OCI-LY3 (cell line): ENCODE measurements around the gene TECTA.

ENCODE experiments used
- H2AFZ ChIP-seq: fragments of 200-600, 300-600 bp; shearing (Covaris generic); 2 replicates; pipeline ENCODE4 v1.6.0; 2014; ENCODE audit warnings: antibody characterized with exemption, low read depth, low read length
- H3K27ac ChIP-seq: fragments of 200-600, 300-600 bp; sonication (generic); 2 replicates; pipeline ENCODE4 v1.5.1; 2014; ENCODE audit warnings: mild to moderate bottlenecking, low read length, moderate library complexity, mixed read lengths
- H3K27me3 ChIP-seq: fragments of 200-600, 300-600 bp; sonication (generic); 2 replicates; pipeline ENCODE4 v1.6.1; 2014; ENCODE audit warnings: low read depth, low read length, mixed read lengths
- H3K36me3 ChIP-seq: fragments of 200-600, 300-600 bp; sonication (generic); replicated peaks from 2 replicates; pipeline ENCODE3; 2014; ENCODE audit warnings: low read depth, low read length, mixed read lengths
- H3K4me1 ChIP-seq: fragments of 300-600, 200-600 bp; sonication (generic); 2 replicates; pipeline ENCODE4 v1.6.1; 2014; ENCODE audit warnings: low read length, mixed read lengths
- H3K4me2 ChIP-seq: fragments of 200-600, 300-600 bp; sonication (generic); 2 replicates; pipeline ENCODE4 v1.6.1; 2014; ENCODE audit warnings: low read length, mixed read lengths
- H3K4me3 ChIP-seq: fragments of 300-600, 200-600 bp; sonication (generic); 2 replicates; pipeline ENCODE4 v1.5.1; 2014; ENCODE audit warnings: antibody characterized with exemption, mild to moderate bottlenecking, low read length, moderate library complexity
- H3K79me2 ChIP-seq: fragments of 300-600, 200-600 bp; shearing (Covaris generic); 2 replicates; pipeline ENCODE4 v1.6.1; 2014; ENCODE audit warnings: mild to moderate bottlenecking, low read length, mixed read lengths
- H3K9ac ChIP-seq: fragments of 300-600, 200-600 bp; shearing (Covaris generic); 2 replicates; pipeline ENCODE4 v1.6.0; 2014; ENCODE audit warnings: mild to moderate bottlenecking, low read length, moderate library complexity
- H3K9me3 ChIP-seq: fragments of 200-600, 300-600 bp; shearing (Covaris generic); 2 replicates; pipeline ENCODE4 v1.6.1; 2014; ENCODE audit warnings: low read length, mixed read lengths; ENCODE audit not compliant: insufficient read depth
- H4K20me1 ChIP-seq: fragments of 200-600, 300-600 bp; sonication (generic); 2 replicates; pipeline ENCODE4 v1.6.1; 2016; ENCODE audit warnings: low read length, mixed read lengths; ENCODE audit not compliant: insufficient read depth
- EZH2phosphoT487 ChIP-seq: fragments of 200-600 bp; shearing (Covaris generic); IDR thresholded peaks from 2 replicates; pipeline ENCODE4 v1.6.1; 2018; ENCODE audit warnings: antibody characterized with exemption, mixed run types, low read depth
- TF ChIP-seq, protein P1 (sequence below): fragments of 200-600, 300-600 bp; sonication (generic); IDR thresholded peaks from 2 replicates; pipeline ENCODE4 v1.5.1; 2014; ENCODE audit warnings: antibody characterized with exemption, low read length, low read depth

The TECTA gene

DNA sequence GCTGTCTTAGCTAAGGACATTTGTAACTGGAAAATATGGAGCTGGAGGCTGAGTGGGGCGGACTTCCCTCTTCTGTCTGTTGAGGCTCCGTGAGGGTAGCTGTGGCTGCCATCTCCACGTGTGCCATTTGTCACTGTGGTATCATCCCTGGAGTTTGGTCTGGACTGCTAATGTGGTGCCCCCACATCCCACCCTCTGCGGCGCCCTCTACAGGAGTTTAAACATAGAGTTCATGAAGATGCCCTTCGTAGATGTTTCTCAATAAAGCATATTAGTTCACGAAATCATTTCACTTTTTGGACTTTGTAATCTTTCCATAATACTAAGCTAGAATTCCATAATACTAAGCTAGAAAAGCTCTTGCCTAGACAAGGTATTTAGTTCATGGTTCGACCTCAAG is 52.4 kb downstream of the TECTA start:
- H3K27me3 ChIP-seq: no peaks in the 10 kb centered on the region
- no peak overlapping the region for H3K4me3 ChIP-seq
- H3K36me3 ChIP-seq: no peaks in the 10 kb centered on the region
- H3K79me2 ChIP-seq: no peaks in the 10 kb centered on the region
- H3K4me2 ChIP-seq: no peak overlapping the region
- TF ChIP-seq EZH2phosphoT487: no peak
- TF ChIP-seq, protein P1, sequence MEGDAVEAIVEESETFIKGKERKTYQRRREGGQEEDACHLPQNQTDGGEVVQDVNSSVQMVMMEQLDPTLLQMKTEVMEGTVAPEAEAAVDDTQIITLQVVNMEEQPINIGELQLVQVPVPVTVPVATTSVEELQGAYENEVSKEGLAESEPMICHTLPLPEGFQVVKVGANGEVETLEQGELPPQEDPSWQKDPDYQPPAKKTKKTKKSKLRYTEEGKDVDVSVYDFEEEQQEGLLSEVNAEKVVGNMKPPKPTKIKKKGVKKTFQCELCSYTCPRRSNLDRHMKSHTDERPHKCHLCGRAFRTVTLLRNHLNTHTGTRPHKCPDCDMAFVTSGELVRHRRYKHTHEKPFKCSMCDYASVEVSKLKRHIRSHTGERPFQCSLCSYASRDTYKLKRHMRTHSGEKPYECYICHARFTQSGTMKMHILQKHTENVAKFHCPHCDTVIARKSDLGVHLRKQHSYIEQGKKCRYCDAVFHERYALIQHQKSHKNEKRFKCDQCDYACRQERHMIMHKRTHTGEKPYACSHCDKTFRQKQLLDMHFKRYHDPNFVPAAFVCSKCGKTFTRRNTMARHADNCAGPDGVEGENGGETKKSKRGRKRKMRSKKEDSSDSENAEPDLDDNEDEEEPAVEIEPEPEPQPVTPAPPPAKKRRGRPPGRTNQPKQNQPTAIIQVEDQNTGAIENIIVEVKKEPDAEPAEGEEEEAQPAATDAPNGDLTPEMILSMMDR: peak; percentile 20
- H2AFZ ChIP-seq: no peak overlapping the region
- no peak overlapping the region for H3K9ac ChIP-seq
- no peaks in the 10 kb centered on the region for H3K9me3 ChIP-seq
- no peaks in the 10 kb centered on the region for H4K20me1 ChIP-seq
- no peaks in the 10 kb centered on the region for H3K4me1 ChIP-seq
- no peak overlapping the region for H3K27ac ChIP-seq

DNA sequence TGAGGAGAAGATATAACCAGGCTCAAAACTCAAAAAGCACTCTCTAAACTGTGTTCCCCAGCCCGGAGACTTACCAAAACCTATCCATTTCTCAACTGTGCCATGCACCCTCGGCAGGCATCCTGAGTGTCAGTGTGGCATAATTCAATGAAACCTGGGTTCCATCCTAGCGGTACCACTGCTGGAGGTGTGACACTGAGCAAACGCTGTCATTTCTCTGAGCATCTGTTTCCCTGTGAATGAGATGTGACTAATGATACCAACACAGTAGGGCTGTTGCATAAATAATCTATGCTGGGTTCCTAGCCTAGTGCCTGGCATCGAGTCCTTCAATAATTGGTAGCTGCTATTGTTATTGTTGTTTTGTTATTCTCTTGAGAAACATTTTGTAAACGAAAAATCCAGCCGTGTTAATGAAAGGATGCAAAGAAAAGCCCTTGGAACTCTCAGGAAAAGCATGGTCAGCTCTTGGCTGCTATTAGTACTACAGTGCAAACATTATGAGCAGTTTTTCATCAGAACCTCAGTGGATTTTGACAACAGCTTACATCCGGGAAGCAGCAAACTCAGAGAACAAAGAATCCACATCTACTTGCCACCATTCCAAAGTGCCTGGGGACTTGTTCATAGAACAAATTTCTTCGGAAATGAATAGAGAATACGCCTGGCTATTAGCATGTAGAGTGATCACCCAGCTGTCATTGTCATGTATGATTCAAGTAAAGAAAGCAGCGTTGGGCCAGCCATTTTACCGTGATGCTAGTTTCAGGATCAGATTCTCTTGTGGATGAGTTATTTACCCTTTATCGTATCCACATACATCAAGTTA is 53.7 kb downstream of the TECTA start:
- Histone ChIP-seq H3K9me3 (no peaks in the 10 kb centered on the region), H2AFZ (no peak overlapping the region), H4K20me1 (no peaks in the 10 kb centered on the region), H3K4me2 (no peak overlapping the region), H3K79me2 (no peaks in the 10 kb centered on the region), H3K4me3 (no peak overlapping the region), H3K27me3 (no peaks in the 10 kb centered on the region), H3K36me3 (no peaks in the 10 kb centered on the region), H3K27ac (no peak overlapping the region), H3K9ac (no peak overlapping the region), H3K4me1 (no peaks in the 10 kb centered on the region)
- TF ChIP-seq, protein P1: no peak
- no peak for TF ChIP-seq EZH2phosphoT487

DNA sequence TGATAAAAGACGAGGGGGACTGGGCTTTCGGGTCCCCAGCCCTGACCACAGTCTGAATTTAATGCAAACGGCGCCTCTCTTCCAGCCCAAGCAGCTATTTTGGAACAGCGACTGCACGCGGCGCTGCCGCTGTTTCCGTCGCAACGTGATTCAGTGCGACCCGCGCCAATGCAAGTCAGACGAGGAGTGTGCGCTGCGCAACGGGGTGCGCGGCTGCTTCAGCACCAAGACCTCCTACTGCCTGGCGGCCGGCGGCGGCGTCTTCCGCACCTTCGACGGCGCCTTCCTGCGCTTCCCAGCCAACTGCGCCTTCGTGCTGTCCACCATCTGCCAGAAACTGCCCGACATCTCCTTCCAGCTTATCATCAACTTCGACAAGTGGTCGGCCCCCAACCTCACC is 56.7 kb downstream of the TECTA start:
- TF ChIP-seq EZH2phosphoT487: no peak
- TF ChIP-seq, protein P1: no peak
- H3K9me3 ChIP-seq: no peaks in the 10 kb centered on the region
- H3K4me1 ChIP-seq: no peaks in the 10 kb centered on the region
- H3K27ac ChIP-seq: no peak overlapping the region
- H3K79me2 ChIP-seq: no peaks in the 10 kb centered on the region
- H4K20me1 ChIP-seq: no peaks in the 10 kb centered on the region
- no peak overlapping the region for H3K9ac ChIP-seq
- H3K4me3 ChIP-seq: no peak overlapping the region
- H2AFZ ChIP-seq: no peak overlapping the region
- H3K36me3 ChIP-seq: no peaks in the 10 kb centered on the region
- no peak overlapping the region for H3K4me2 ChIP-seq
- H3K27me3 ChIP-seq: no peaks in the 10 kb centered on the region

DNA sequence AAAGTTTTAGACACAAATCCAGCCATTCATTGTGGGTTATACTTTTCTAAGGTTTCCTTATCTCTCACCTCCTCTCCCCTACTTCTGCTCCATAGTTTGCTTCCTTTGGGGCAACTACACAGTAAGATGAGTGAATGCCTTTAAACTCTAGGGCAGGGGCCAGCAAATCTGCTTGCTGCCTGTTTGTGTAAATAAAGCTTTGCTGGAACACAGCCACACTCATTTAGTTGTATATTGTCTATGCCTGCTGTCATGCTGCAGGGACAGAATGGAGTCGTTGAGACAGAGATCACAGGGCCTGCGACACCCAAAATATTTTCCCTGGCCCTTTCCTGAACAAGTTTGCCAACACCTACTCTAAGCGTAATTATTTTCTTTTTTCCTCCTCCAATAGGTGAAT is 58.7 kb downstream of the TECTA start:
- H3K79me2 ChIP-seq: no peaks in the 10 kb centered on the region
- no peak for TF ChIP-seq EZH2phosphoT487
- TF ChIP-seq, protein P1: no peak
- H3K27me3 ChIP-seq: 0 out of 2 replicates have a peak, but pooled peaks cover under 1% of the 10 kb centered on the region
- no peaks in the 10 kb centered on the region for H3K9me3 ChIP-seq
- no peaks in the 10 kb centered on the region for H4K20me1 ChIP-seq
- no peak overlapping the region for H2AFZ ChIP-seq
- no peak overlapping the region for H3K9ac ChIP-seq
- H3K4me1 ChIP-seq: no peaks in the 10 kb centered on the region
- H3K4me3 ChIP-seq: no peak overlapping the region
- H3K27ac ChIP-seq: no peak overlapping the region
- no peak overlapping the region for H3K4me2 ChIP-seq
- H3K36me3 ChIP-seq: no peaks in the 10 kb centered on the region
